Spleen (tissue), 7 donors: ENCODE data around the gene SLC29A1.

Experiments used
- CTCF ChIP-seq, 11 experiments: fragments of 200-600 bp in 7 of 11; fragments of 450-650 bp in 4 of 11; sonication (generic) in 4 of 11; IDR thresholded peaks in 8 of 11; conservative IDR thresholded peaks in 3 of 11; 1 replicate in 7 of 11; 2 replicates in 4 of 11; pipeline versions ENCODE4 v1.4.0 to v1.8.0; 2016 to 2021; ENCODE audit warnings: antibody characterized with exemption in 11 of 11, inconsistent platforms in 4 of 11, mild to moderate bottlenecking in 1 of 11
- POLR2A ChIP-seq, 3 donors: fragments of 450-650 bp; IDR thresholded peaks; one replicate each; pipeline ENCODE4 v1.5.1; 2017; ENCODE audit warnings: antibody characterized with exemption in 3 of 3, mild to moderate bottlenecking in 1 of 3
- POLR2AphosphoS5 ChIP-seq, 3 donors: sonication (generic); formaldehyde crosslinking; IDR thresholded peaks; one replicate each; pipeline ENCODE4 v1.5.1; 2017; ENCODE audit warnings: antibody characterized with exemption in 3 of 3
- donor health status: DM: no; HTN: no; CAD: no; lungs with moderate emphysema.
- donor health status: DM: no; HTN: no; CAD: no.
- donor health status: DM: no; HTN: no; CAD: no.

GRCh38 chr6:44278774-44279697 is 55.6 kb downstream of the SLC29A1 start:
- TF ChIP-seq CTCF (IDR thresholded peaks at IDR 0.05 in 8 of 11, conservative IDR thresholded peaks at IDR 0.05 in 3 of 11) (no peak), POLR2A (IDR thresholded peaks at IDR 0.05) (no peak), POLR2AphosphoS5 (IDR thresholded peaks at IDR 0.05) (no peak)
